HG02678 (cell line): ENCODE results near the gene PAX7.
"Not testable (repeated sequence)": the region's sequence is repeated elsewhere in the genome, so short reads cannot be mapped to it uniquely, and the experiment has no call there.

Experiments used
- ATAC-seq: cut with Tn5 transposase; IDR thresholded peaks from one replicate; pipeline ENCODE4 v1.9.1; 2021; ENCODE audit warnings: mild to moderate bottlenecking, moderate library complexity; ENCODE audit not compliant: unreplicated experiment

The PAX7 gene

DNA sequence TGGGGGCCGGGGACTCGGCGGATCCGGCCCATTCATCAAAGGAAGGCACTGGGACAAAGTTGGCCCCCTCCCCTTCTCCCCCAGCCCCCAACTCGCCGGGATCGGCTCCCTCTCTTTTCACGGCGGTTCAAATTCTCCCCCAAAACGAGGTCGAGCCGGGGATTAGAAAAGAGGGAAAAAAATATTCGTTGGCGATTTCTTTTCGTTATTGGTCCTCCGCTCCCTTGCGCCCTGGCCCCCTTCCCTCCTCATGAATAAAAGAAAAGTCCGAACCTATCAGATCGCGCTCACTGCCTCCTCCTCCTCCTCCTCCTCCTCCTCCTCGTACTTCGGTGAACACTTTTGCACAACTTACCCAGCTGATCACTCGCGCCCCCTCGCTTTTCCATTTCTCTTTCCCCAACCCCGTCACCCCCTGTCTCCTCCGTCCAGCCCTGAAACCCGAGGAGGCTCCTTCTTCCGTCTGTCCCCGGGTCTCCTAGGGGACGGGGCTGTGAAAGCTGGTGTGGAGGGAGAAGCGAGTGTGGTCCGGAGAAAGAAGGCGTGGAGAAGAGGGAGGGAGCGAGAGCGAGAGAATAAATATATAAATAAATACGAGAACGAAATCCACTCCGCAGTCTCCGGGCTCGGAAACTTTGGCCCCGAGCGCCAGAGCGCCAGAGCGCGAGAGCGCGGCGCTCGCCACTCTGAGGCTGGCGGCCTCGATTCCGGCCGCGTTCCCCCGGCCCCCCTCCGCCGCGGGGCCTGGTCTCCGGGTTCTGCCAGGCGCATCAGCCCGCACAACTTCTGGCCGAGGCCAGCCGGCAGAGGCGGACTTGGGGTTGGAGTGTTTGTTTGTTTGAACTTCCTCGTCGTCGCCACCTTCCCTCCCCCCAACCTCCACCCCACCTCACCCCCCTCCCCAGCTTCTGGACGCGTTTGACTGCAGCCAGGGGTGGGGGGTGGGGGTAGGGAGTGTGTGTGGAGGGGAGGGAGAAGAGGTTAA lies at the start of gene PAX7:
TSS of gene PAX7 (plus strand) at position 336 of the 985 bp plus-strand sequence. CDS start 758 bp downstream, outside the sequence.
- ATAC-seq, result no peak

DNA sequence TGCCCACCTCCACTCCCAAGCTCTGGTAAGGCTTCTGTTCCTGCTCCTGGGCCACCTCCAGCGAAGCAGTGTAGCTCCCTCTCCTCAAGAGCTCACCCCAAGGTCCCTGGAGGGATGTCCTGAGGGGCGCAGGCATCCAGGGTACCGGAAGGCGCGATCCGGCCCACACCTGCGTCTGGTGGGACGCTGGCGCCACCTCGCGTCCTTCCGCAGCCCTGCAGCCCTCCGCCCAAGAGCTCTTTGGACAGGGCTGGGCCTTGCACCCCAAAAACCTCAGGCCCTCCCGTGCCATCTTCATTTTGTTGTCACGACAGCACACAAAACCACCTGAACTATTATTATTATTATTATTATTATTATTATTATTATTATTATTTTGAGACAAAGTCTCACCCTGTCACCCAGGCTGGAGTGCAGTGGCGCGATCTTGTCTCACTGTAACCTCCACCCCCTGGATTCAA lies 49.2 kb upstream of the PAX7 start:
- no peak for ATAC-seq

DNA sequence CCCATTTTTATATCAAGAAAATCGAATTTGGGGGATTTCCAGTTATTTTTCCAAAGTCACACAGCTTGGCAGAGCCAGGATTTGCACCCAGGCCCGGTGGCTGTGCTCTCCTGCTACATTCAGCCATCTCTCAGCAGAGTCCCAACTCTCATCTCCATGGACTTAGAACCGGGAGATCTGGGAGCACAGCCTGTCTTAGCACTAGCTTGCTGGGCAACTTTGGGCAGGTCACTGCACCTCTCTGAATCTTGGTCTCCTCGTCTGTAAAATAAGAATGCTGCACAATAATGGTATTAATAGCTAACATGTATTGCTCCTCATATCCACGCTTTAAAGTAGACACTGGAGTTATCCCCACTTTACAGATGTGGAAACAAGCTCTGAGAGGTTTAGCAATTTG lies 47.8 kb upstream of the PAX7 start:
- no peak for ATAC-seq

DNA sequence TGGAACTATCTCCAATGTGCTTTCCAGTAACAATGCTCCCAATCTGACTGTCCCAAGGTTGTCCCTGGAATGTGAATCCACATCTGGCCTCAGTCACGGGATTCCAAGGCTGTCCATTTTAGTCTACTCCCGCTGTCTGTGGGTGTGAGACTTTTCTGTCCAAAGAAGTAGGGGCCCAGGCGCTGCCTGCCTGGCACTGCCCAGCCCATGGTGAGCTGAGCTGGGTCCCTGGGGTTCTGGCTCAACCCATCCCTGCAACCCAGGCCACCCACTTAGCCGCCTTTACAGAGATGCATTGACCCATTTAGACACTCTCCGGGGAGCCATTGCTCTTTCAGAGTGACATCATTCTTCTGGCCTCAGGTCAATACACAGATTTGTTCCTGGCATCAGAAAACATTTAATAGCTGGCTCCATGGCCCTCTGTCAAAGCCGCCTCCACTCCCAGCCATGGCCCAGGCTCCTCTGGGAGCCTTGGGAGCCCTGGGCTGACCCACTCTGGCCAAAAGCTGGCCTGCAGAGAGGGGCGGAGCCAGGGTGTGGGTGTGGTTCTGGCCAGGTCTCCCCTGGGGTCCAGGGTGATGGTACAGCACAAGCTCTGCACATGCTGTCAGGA lies 47.2 kb upstream of the PAX7 start:
- ATAC-seq, result no peak

DNA sequence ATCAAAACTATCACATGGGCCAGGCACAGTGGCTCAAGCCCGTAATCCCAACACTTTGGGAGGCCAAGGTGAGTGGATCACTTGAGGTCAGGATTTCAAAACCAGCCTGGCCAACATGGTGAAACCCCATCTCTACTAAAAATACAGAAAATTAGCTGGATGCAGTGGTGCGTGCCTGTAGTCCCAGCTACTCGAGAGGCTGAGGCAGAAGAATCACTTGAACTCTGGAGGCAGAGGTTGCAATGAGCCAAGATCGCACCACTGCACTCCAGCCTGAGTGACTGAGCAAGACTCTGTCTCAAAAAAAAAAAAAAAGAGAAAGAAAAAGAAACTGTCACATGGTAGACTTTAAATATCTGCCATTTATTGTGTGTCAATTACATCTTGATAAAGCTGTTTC lies 44.6 kb upstream of the PAX7 start:
- ATAC-seq, result not testable (repeated sequence)

DNA sequence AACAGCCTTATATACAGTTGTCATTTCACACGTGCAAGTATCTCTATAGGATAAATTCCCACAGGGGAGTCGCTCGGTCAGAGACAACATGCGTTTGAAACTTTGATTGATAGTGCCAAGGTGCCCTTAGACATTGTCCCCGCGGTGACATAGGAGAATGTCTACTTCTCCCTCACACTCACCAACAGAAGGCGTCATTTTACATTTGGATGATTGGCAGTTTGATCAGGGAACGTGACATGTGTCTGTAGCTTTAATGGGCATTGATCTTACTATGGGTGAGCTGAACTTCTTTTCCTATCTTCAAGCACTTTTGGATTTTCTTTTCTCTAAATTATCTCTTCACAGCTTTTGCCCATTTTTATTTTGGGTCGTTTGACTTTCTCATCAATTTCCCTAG lies 42.6 kb upstream of the PAX7 start:
- ATAC-seq, result no peak

DNA sequence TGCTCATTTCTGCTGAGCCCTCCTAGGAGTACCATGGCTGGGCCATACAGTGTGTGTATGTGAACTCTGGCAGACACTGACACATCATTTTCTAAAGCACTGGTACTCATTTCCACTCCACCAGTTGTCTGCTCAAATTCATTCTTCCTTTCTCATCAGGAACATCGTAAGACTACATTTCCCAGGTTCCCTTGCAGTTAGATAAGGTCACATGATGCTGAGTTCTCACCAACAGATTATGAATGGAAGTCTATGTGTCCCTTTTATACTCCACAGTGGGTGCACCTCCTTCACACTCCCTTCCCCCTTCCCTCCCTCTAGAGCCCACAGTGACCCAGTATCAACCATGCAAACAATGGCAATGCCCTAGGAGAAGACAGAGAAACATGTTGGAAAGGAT lies 38.3 kb upstream of the PAX7 start:
- no peak for ATAC-seq

DNA sequence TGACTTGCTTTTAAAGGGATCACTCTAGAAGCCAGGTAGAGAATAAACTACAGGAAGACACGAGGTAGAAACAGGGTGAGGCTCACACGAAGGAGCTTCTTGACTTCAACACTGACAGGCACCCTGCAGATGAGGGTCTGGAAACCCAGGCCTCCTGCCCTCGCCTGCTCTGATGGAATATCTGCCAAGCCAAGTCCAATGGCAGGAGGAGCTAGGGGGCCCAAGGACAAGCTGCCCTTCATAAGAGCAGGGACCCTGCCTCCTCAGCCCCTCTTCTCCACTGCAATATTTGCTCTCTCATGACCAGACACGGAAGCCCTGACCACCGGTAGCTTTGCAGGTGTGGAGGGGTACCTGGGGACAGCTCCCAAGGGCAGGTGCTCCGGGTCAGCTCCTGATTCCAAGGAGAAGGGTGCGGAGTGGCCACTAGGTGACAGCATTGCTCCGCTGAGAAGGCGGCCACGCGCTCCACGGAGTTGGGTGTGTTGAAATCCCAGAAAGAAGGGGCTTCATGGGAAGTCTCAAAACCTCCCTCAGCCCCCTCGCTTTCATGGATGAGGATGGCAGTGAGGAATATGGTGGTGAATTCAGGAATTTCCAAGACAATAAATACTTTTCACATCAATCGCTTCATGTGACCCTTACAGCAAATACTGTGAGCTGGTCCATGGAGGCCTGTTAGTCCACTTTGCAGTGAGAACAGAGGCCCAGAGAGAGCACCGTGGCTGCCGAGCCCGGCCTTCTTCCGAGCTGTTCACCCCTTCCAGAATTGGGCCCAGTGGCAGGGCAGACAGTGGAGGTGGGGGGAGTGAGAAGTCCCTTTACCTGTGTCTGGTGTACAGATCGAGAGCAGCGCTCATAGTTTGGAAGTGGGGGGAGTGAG lies 33.2 kb upstream of the PAX7 start:
- ATAC-seq, result no peak

DNA sequence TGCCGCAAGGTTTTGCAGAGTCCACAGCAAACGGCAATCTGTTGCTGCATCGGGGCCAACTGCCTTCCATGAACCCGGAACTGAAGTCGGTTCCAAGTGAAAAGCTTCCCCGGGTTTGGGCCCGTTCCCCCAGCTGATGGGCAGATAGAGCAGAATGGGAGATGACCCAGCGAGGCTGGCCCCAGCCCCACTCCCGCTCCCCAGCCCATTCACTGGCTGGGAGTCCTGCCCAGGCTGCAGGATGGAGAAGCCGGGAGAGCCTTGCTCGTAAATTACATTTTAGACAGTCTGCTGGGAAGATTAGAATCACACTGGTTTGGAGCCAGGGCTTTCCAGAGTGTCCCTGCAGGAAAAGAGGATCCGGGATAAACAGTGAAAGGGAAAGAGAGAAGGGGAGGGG lies 31.6 kb upstream of the PAX7 start:
- no peak for ATAC-seq

DNA sequence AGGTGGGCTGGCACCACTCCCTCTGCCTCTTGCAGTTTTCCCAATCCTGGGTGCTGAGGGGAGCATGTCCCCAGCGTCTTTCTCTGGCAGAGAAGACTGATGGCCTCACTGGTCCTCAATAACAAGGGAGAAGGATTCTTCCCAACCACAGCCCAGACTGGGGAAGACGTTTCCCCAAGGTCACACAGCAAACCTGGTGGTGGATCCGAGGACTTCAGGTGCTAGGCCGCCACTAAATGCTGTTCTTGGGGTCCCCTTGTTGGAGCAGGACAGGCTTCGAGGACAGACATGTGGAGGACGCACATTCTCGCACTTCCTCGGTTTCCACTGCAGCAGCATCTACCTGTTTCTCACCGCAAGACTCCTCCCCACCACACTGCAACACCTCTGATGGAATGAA lies 30.9 kb upstream of the PAX7 start:
- no peak for ATAC-seq

DNA sequence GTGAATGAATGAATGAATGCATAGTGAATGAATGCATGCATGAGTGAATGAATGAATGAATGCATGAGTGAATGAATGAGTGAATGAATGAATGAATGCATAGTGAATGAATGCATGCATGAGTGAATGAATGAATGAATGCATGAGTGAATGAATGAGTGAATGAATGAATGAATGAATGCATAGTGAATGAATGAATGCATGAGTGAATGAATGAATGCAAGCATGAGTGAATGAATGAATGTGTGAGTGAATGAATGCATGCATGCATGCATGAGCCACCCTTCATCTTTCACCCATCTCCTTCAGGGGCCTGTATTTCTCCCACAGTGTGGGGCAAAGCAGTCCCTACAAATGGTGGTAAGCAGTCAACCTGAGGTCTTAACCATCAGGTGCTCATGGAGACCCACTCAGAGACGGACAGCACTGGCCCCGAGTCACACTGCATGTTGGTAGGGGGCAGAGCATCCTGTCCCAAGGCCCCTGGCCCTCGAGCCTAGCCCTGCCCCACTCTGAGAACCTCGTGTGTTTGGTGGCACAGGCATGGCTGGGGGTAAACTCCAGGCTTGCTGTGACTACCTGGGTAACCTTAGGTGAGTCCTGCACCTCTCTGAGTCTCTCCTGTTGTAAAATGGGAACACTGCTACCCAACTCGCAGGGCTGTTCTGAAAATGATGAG lies 28.0 kb upstream of the PAX7 start:
- no peak for ATAC-seq

DNA sequence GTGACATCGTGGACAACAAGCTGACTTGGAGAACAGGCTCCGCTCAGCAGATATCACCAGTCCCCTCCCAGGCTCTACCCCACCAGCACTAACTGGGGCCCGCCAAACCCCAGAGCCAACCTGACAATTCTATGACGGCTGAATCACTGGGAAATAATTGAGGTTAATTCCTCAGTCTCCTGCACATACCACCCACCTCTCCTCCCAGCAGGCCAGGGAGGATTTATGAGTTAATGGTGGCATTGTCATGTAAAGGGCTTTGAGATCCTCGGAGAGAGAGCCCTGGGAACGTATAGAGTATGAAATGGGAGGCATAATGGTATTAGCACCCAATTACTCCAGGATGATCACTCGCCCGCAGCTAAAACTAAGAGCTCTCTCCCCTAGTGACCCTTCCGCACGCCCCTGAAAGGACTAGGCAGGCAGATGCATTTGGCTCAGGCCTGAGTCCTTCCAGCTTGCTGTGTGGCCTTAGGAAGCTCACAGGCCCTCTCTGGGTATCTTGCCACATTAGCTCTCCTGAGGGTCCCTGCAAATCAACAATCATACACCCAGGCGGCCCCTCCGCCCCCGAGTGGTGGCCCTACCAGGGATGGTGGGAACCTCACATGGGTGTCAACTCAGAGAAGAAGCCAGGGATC lies 27.3 kb upstream of the PAX7 start:
- no peak for ATAC-seq

DNA sequence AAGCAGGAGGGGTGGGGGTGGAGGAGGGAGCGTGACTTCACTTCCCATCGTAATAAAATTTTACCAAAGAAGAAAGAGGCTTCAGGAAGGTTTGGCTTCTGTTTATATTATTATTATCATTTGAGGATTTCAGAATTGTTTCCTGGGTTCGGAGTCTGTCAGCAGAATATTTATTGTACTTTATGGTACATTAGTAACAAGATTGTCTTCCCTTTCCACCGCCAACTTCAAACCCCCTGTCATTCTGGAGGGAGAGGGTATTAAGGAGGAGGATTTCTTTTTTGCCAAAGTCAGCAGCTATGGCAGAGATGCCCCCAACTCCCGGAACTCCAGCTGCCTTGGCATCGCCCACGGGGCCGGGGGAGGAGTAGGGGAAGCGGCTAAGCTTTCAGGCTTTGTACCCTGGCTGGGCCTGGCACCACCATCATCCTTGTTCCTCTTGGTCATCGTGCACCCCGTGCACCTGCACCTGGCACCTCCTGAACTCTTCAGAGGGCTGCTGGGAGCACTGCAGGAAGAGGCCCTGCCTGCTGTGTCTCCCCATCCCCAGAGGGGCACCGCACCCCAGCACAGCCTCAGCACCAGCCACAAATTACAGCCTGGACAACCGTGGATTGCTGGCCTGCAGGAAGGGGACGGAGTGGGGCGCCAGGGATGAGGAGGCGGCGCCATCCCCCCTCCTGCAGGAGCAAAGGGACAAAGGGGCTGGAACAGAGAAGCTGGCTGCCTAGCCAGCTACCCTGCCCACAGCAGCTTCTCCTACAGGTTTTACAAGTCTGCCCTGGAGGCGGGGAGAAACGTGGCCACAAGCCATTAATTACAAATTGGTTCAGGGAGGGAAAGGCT lies 24.0 kb upstream of the PAX7 start:
- ATAC-seq, result no peak

DNA sequence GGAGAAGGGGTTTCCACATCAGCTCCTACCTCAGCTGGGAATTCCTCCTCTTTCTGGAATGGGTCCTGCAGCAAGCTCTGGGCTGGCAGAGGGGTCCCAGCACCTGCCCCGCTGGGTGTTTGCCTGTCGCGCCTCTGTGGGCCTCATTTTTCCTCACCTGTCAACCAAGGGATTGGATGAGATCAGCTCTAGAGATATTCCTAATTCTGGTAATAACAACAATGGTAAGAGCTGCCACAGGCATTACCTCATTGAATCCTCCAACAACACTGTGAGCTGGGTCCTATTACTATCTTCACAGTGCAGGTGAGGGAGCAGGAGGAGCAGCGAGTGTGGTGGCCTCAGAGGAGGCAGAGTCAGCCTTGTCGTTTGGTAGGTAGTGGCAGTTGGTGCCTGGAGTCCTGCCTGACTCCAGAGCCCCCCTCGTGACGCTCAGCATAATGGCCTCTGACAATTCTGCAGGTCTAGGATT lies 23.3 kb upstream of the PAX7 start:
- no peak for ATAC-seq

DNA sequence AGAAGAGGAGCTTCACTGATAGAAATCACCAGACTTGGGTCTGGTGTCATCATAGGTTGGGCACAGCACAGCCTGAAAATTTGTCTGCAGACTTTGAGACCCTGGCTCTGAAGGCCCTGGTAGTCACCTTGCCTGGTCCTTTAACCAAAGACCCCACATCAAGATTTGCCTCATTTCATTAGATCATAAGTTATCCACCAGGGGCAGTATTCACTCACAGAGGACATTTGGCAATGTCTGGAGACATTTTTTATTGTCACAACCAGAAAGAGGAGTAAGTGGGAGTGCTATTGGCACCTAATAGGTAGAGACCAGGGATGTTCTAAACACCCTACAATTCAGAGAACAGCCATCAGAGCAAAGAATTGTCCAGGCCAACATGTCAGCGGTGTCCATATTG lies 22.1 kb upstream of the PAX7 start:
- ATAC-seq, result no peak

DNA sequence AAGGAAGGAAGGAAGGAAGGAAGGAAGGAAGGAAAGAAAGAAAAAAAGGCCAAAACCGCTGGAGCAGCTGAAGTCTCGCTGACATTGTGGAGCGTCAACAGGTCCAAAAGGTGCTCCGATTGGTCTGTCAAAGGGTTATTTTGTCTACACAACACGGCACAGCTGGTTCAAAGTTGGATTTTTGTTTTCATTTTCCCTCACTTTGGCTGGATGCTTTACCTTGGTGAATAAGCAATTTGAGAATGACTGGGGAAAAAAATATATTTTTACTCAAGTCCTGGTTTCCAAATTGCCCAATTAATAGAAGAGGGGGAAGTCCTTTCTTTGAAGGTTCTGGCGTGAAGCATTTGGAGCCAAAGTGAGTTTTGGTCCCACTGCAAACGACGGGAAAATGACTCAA lies 19.3 kb upstream of the PAX7 start:
- no peak for ATAC-seq

DNA sequence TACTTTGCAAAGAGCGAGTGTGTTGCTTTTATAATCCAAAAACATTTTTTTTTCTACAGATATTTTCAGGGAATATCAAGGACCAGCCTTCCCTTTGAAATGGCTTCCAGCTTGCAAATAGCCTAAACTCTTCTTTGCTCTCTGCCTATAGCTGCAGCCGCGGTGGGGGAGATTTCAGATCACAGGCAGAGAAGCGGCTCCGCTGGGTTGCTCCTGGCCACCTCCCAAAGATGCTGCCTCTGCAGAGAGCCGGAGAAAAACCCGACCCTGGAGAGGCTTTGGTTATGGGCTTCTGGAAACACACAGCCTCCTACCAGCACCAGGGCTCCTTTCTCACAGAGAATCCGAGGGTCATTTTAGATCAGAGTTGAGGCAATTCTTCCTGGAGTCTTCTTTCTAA lies 18.6 kb upstream of the PAX7 start:
- no peak for ATAC-seq

DNA sequence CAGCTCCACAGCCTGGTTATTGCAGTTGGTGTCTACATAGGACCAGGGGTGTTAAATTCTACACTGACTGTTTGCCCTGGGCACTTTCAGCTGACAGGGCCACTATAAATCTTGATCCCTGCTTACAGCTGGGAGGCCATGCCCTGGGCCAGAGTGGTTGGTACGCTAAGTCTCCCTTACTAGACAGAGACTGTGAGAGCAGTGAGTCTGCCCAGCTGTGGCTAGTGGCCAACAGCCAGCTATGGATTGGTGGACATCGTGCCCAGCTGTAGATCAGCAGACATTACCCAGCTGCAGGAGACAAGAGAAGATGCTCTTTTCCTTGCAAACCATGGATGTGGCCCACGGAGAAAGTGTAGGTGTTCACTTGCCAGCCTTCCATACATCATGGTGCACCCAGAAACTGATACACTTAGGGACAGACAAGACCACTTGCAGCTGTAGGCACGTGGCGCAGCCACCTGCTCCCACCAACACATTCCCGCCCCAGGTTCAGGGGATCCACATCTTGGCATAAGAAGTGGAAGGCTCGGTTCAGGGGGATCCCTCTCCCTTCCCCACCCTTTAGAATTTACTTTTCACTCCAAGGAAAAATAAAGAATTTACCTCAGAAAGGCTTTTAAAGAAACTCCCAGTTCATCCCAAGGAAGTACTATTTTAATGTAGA lies 16.4 kb upstream of the PAX7 start:
- no peak for ATAC-seq
